Fibroblast of skin of abdomen (primary cell): Measurements from ENCODE around the gene ARHGAP26.

Experiments
- DNase-seq: peaks from one replicate; pipeline ENCODE4 v3.0.0-alpha.2; 2013

The ARHGAP26 gene

GRCh38 chr5:142811866-142812557 lies 41.8 kb downstream of the ARHGAP26 start:
- DNase-seq = no peak

GRCh38 chr5:142813220-142813619 lies 43.0 kb downstream of the ARHGAP26 start:
- no peak for DNase-seq

- no peak for DNase-seq
Observed at GRCh38 chr5:142814122-142814521, 43.9 kb downstream of the ARHGAP26 start.

GRCh38 chr5:142815469-142815868 lies 45.3 kb downstream of the ARHGAP26 start:
- DNase-seq = no peak

- peak; percentile 59 for DNase-seq
Observed at GRCh38 chr5:142816531-142817430, 46.6 kb downstream of the ARHGAP26 start.

- DNase-seq = no peak
Observed at GRCh38 chr5:142817949-142818431, 47.8 kb downstream of the ARHGAP26 start.

- no peak for DNase-seq
Observed at GRCh38 chr5:142819292-142819691, 49.1 kb downstream of the ARHGAP26 start.

- no peak for DNase-seq
Observed at GRCh38 chr5:142819825-142820224, 49.6 kb downstream of the ARHGAP26 start.

GRCh38 chr5:142820447-142820846 lies 50.3 kb downstream of the ARHGAP26 start:
- DNase-seq = no peak

GRCh38 chr5:142821034-142821732 lies 51.0 kb downstream of the ARHGAP26 start:
- no peak for DNase-seq

- peak; percentile 89 for DNase-seq
Observed at GRCh38 chr5:142821733-142822487, 51.7 kb downstream of the ARHGAP26 start.

GRCh38 chr5:142823126-142823525 lies 52.9 kb downstream of the ARHGAP26 start:
- no peak for DNase-seq

- DNase-seq = no peak
Observed at GRCh38 chr5:142823806-142824205, 53.6 kb downstream of the ARHGAP26 start.

GRCh38 chr5:142824391-142824790 lies 54.2 kb downstream of the ARHGAP26 start:
- DNase-seq = no peak

- no peak for DNase-seq
Observed at GRCh38 chr5:142825378-142826089, 55.4 kb downstream of the ARHGAP26 start.

- DNase-seq = no peak
Observed at GRCh38 chr5:142826093-142826492, 55.9 kb downstream of the ARHGAP26 start.

- peak; percentile 70 for DNase-seq
Observed at GRCh38 chr5:142826741-142827492, 56.7 kb downstream of the ARHGAP26 start.

- DNase-seq = peak; percentile 25
Observed at GRCh38 chr5:142827934-142828576, 57.9 kb downstream of the ARHGAP26 start.

GRCh38 chr5:142828797-142829535 lies 58.8 kb downstream of the ARHGAP26 start:
- DNase-seq = no peak
